Measurements from ENCODE around the gene SPATA6. TPM values are rescaled to one million over a fixed set of nuclear protein-coding genes. Genes with fewer than 3 reads are reported as not detected.
"Not testable (repeated sequence)": the region's sequence is repeated elsewhere in the genome, so short reads cannot be mapped to it uniquely, and the experiment has no call there.

The SPATA6 gene
- total RNA-seq, 3 donors from 2014 or later (not counting 1 experiment from before 2014, with no cell fraction given): 2.4 to 6.1 (median 3.5) TPM

GRCh38 chr1:48329905-48330304 is 142.1 kb downstream of the SPATA6 start:
- no peaks in the 10 kb centered on the region for H3K27me3 Mint-ChIP-seq (ENCODE audit: low read depth in 2 of 2)
- peaks cover 20 to 24% of the 10 kb centered on the region in 2 donors for H3K9me3 Mint-ChIP-seq
- Histone ChIP-seq H3K4me3 (ENCODE audit: low read length) (no peak overlapping the region), H3K27ac (ENCODE audit: low read length) (no peak overlapping the region), H3K9me3 (ENCODE audit: control insufficient read depth, insufficient read depth, low read length) (peaks cover 3% of the 10 kb centered on the region), H3K4me1 (ENCODE audit: control insufficient read depth, insufficient read depth, low read length) (no peaks in the 10 kb centered on the region), H3K36me3 (ENCODE audit: control insufficient read depth, insufficient read depth, low read length) (no peaks in the 10 kb centered on the region), H3K27me3 (ENCODE audit: control insufficient read depth, insufficient read depth, low read length) (no peaks in the 10 kb centered on the region)
- no peak overlapping the region for H3K27ac Mint-ChIP-seq
- H3K4me3 Mint-ChIP-seq: no peak overlapping the region
- peaks cover 26% of the 10 kb centered on the region for H3K36me3 Mint-ChIP-seq
- intact Hi-C loops (cut with micrococcal nuclease): no loop called here
- ATAC-seq: no peak
- H3K4me1 Mint-ChIP-seq: no peaks in the 10 kb centered on the region
- WGBS (ENCODE audit: insufficient coverage): 88% methylated on average over 2 of the region's 2 CpGs
- no peak for DNase-seq
- TF ChIP-seq CTCF (IDR thresholded peaks at IDR 0.05): no peak

DNA sequence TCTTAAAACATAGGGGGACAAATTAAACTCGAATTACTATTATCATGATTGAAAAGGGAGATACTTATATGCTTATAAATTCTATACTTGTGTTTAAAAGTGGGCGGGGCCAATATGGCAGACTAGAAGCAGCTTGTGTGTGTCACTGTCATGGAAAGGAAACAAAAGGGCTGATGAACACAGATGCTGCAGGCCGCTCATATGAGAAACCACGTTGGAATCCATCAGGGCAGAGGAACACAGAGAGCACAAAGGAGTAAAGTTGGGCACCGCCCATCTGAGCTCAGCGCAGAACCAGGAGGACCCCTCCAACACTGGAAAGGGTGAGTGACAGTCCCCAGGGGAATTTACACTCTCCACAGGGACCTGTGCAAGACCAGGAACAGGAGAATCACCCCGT is 142.5 kb downstream of the SPATA6 start:
- Mint-ChIP-seq H3K4me3 (no peak overlapping the region), H3K4me1 (no peaks in the 10 kb centered on the region), H3K36me3 (peaks cover 26% of the 10 kb centered on the region), H3K27me3 (ENCODE audit: low read depth in 2 of 2) (no peaks in the 10 kb centered on the region), H3K27ac (no peak overlapping the region), H3K9me3 (peaks cover 19 to 24% of the 10 kb centered on the region in 2 donors)
- ATAC-seq: no peak
- Histone ChIP-seq H3K27me3 (ENCODE audit: control insufficient read depth, insufficient read depth, low read length) (no peaks in the 10 kb centered on the region), H3K27ac (ENCODE audit: low read length) (no peak overlapping the region), H3K4me1 (ENCODE audit: control insufficient read depth, insufficient read depth, low read length) (no peaks in the 10 kb centered on the region), H3K36me3 (ENCODE audit: control insufficient read depth, insufficient read depth, low read length) (no peaks in the 10 kb centered on the region), H3K4me3 (ENCODE audit: low read length) (no peak overlapping the region), H3K9me3 (ENCODE audit: control insufficient read depth, insufficient read depth, low read length) (peaks cover 3% of the 10 kb centered on the region)
- TF ChIP-seq CTCF (IDR thresholded peaks at IDR 0.05): no peak
- intact Hi-C loops (cut with micrococcal nuclease): no loop called here
- DNase-seq: no peak
- 77% methylated on average over 6 of the region's 7 CpGs for WGBS (ENCODE audit: insufficient coverage)

DNA sequence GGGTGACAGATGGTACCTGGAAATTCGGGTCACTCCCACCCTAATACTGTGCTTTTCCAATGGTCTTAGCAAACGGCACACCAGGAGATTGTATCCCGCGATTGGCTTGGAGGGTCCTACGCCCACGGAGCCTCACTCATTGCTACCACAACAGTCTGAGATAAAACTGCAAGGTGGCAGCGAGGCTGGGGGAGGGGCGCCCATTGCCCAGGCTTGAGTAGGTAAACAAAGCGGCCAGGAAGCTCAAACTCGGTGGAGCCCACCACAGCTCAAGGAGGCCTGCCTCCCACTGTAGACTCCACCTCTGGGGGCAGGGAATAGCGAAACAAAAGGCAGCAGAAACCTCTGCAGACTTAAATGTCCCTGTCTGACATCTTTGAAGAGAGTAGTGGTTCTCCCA is 160.2 kb downstream of the SPATA6 start:
- ATAC-seq; H3K27me3 ChIP-seq (ENCODE audit: control insufficient read depth, insufficient read depth, low read length); intact Hi-C loops (cut with micrococcal nuclease); H3K27ac Mint-ChIP-seq; H3K9me3 ChIP-seq (ENCODE audit: control insufficient read depth, insufficient read depth, low read length); H3K4me1 ChIP-seq (ENCODE audit: control insufficient read depth, insufficient read depth, low read length); H3K27ac ChIP-seq (ENCODE audit: low read length); DNase-seq; H3K4me3 Mint-ChIP-seq; H3K4me3 ChIP-seq (ENCODE audit: low read length); H3K4me1 Mint-ChIP-seq; H3K36me3 ChIP-seq (ENCODE audit: control insufficient read depth, insufficient read depth, low read length): not testable (repeated sequence)
- H3K9me3 Mint-ChIP-seq: peaks cover 5 to 13% of the 10 kb centered on the region in 2 donors
- 90% methylated on average over 11 of the region's 11 CpGs for WGBS (ENCODE audit: insufficient coverage)
- peaks cover 14% of the 10 kb centered on the region for H3K36me3 Mint-ChIP-seq
- H3K27me3 Mint-ChIP-seq (ENCODE audit: low read depth in 2 of 2): peaks cover 6 to 14% of the 10 kb centered on the region in 2 donors

DNA sequence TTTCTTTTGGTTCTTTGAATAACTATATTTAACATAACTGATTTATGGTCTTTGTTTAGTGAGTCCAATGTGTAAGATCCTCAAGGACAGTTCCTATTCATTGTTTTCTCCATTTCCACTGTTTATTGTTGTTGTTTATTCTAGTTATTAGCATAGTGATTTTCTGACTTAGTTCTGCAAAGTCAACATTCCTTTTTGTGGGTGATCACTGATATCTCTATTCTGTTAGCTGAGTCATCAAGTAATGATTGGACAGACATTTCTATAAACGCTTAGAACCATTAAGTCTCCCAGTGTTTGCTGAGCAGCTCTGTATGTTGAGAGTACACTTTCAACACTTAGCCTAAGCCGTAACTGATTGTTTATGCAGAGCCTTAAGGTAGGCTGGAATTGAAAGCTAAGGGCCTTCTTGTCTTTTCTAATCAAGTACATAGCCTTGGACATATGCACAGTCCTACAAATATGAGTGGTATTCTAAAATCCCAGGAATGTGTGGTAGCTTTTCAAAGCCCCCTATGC is 162.4 kb downstream of the SPATA6 start:
- H3K27me3 ChIP-seq (ENCODE audit: control insufficient read depth, insufficient read depth, low read length): no peaks in the 10 kb centered on the region
- peaks cover 7% of the 10 kb centered on the region for H3K9me3 ChIP-seq (ENCODE audit: control insufficient read depth, insufficient read depth, low read length)
- intact Hi-C loops (cut with micrococcal nuclease): no loop called here
- no peak overlapping the region for H3K27ac Mint-ChIP-seq
- WGBS (ENCODE audit: insufficient coverage): 93% methylated on average over 2 of the region's 2 CpGs
- H3K27me3 Mint-ChIP-seq (ENCODE audit: low read depth in 2 of 2): peaks cover 6 to 14% of the 10 kb centered on the region in 2 donors
- DNase-seq (no peak), ATAC-seq (no peak)
- H3K36me3 Mint-ChIP-seq: peaks cover 14% of the 10 kb centered on the region
- peaks cover 5 to 13% of the 10 kb centered on the region in 2 donors for H3K9me3 Mint-ChIP-seq
- H3K4me3 ChIP-seq (ENCODE audit: low read length): no peak overlapping the region
- no peaks in the 10 kb centered on the region for H3K4me1 Mint-ChIP-seq
- no peak overlapping the region for H3K27ac ChIP-seq (ENCODE audit: low read length)
- H3K4me1 ChIP-seq (ENCODE audit: control insufficient read depth, insufficient read depth, low read length): no peaks in the 10 kb centered on the region
- H3K36me3 ChIP-seq (ENCODE audit: control insufficient read depth, insufficient read depth, low read length): no peaks in the 10 kb centered on the region
- H3K4me3 Mint-ChIP-seq: no peak overlapping the region
- TF ChIP-seq CTCF (IDR thresholded peaks at IDR 0.05): no peak
